GM03348 (cell line): ENCODE results near the gene ZFAND3.
"Not testable (repeated sequence)": the region's sequence is repeated elsewhere in the genome, so short reads cannot be mapped to it uniquely, and the experiment has no call there.

Experiments
- DNase-seq: peaks from one replicate; pipeline ENCODE4 v3.0.0; 2012; ENCODE audit warnings: low spot score

The ZFAND3 gene

DNA sequence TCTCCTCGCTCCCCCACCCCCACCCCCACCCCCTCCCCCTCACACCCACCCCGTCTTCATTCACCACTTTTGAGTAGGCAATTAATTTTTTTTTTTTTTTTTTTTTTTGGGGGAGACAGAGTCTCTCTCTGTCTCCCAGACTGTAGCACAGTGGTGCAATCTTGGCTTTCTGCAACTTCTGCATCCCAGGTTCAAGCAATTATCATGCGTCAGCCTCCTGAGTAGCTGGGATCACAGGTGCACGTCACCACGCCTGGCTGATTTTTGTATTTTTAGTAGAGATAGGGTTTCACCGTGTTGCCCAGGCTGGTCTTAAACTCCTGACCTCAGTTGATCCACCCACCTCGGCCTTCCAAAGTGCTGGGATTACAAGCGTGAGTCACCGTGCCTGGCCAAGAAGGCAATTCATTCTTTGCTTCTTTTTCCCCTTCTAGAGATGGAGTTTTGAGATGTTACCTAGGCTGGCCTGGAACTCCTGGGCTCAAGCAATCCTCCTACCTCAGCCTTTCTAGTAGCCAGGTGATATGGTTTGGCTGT is 230.4 kb downstream of the ZFAND3 start:
- DNase-seq, result not testable (repeated sequence)

GRCh38 chr6:38051819-38052434 is 232.4 kb downstream of the ZFAND3 start:
- no peak for DNase-seq

DNA sequence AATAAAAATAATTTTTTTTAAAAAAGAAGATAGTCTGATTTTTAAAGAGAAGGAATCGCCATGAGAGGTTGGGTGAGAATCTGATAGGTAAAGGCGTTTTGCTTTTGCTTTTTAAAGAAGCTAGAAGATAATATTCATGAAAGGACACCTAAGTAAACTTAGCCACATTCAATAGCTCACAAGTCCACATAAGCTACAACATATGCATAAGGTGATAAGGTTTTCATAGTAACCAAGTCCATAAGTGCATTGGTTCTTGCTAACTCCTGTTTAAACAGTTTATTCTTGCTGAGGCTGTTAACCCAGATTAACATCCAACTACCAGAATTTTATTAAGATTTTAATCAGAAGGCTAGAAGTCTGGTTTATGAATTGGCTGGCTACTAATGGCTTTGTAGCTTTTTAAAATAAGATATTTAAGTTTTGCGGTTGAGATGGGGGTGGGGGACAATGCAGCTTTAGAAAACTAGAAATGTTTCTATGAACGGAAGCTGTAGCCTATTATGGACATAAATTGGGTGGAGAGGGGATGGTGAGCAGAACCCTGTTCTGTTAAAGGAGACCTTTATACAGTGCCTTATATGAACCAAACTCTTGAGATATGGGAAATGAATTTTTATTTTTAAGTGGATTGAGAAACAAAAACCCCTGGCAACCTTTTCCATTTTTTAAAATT is 235.1 kb downstream of the ZFAND3 start:
- DNase-seq, result no peak

DNA sequence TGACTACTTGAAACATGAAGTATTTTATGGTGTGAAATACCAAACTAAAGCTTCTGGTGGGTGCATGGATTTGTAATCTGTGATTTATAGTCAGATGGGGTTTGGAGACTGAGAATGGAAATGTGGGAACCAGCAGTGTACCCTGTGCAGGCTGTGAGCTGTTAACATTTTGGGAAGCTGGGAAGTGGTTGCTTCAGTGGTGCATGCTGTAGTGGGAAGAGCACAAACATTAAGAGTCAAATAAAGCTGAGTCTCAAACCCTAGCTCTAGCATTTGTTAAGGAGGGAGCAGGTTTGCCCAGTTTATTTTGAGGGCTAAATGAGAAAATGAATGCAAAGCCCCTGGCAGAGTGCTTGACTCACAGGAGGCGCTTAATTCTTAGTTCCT is 235.7 kb downstream of the ZFAND3 start:
- DNase-seq, result no peak

DNA sequence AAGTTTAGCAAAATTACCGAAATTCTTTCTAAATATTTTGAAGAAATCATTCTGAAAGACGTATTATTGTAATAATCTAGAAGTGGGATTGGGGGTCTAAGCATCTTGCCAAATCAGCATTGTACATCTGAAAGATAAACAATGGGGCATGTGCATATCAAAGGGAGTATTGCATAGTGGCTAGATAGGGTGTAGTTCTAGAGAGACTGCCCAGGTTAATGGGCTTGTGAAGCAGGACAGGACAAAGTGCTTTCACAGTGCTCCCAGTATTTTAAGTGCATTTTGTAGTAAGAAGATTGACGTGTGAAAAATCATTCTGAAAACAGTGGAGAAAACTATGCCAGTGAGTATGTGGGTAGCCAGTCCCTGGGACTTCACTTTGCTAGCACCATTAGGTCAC is 236.8 kb downstream of the ZFAND3 start:
- no peak for DNase-seq

DNA sequence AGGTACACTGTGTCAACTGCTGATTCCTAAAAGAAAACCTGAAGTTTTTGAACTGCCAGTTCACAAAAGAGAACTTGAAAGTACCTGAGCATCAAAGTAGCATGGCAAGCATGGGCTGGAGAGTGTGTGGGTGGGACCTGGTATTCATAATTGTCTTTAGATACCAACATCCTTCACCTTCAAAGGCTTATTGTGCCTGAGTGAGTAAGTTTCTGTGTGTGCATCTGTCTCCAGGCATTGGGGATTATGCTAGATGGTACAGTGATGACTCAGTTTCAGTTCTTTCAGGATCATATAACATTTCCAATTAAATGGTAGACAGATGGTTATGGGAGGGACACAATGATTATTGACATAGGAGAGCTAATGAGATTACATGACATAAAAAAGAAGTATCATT is 238.5 kb downstream of the ZFAND3 start:
- DNase-seq, result peak; percentile 18

DNA sequence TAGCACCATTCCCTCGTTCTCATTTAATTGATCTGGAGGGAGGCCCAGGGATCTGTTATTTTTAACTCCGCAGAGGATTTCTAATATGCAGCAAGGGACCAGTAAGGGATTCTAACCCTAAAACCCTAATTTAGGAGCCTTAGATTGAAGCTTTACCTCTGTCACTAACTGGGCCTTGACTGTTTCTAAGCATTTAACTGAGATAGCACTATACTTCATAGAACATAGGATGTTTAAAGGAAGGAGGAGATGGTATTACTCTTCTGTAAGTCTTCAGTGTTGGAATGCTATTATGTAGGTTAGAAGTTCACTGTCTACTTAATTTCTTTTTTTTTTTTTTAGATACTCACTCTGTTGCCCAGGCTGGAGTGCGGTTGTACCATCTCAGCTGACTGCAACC is 242.5 kb downstream of the ZFAND3 start:
- no peak for DNase-seq

DNA sequence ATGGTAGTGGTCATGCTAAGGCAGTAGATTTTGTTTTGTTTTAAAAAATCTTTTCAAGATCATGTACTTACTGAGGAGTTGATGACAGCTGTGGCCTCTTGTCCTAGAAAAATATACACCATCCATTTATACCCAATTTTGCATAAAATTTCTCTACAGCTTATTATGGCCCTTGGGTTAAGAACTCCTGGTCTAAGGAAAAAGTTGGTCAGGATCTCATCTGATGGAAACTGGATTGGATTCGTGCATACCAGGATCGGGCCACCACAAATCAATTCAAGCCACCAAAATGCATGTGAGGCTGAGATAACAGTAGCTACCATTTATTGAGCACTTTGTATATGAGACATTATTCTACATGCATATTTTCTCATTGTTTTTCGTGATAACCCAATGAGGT is 244.4 kb downstream of the ZFAND3 start:
- no peak for DNase-seq

- peak; percentile 45 for DNase-seq
These were observed 244.9 kb downstream of the ZFAND3 start for GRCh38 chr6:38064431-38064830.

- DNase-seq, result no peak
These were observed 246.3 kb downstream of the ZFAND3 start for GRCh38 chr6:38065734-38066305.

DNA sequence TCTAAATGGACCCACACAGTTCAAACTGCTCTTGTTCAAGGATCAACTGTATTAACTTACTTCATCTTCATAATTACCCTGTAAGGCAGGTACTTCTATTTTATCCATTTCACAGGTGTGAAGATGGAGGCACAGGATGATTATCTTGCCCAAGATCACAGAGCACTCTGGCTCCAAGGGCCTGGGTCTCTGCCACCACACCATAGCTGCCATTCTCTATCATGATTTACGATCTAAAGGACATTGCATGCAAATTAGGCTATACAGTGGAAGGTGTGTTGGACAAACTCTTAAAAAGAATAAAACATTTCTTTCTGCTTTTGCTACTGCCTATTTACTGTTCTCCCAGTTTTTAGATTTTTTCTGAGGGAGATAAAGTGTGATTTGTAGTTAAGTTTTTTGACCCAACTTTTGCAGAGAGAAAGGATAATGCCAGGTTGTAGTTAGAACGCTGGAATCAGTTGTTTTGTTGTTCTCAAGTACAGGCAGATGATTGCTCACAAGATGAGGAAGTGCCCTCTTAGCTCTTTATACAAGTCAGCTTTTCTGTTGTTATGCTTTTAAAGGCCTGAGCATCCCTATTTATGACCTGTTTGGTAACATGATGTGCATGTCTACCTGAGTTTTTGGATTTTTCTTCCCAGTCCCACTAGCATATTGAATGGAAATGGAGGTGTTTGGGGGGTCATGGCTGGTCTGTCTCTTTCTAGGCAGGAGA is 247.9 kb downstream of the ZFAND3 start:
- DNase-seq, result no peak

DNA sequence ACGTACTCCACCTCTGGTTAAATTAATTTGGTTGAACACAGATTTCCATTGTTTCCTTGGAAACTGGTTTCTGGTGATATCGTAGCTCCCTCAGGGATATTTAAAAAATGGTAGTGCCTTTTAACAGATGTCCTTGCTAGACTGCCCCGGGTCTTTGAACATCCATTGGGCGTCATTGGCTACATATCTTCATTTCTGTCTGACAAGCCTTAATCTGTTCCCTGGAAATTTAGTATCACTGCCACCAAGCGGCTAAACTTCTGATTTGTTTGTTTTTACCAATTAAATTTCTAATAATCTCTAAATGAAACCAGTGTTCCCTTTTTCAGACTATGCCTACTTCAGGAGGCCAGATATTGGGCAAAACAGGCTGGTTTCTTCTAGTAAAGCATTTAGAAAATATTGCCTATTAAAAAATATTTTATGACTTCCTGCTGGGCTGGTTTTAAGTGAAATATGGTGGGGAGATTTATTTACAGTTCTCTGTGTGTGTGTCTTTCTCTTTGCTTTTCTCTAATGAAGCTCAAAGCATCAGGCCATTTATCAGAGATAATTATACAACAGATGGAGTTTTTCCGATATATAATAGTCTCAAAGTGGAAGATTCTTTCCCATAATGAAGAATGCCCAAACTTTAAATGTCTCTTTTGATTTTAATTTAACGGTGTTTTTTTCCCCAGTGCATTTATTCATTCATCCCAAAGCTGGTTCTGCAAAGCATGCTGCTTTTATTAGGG is 249.5 kb downstream of the ZFAND3 start:
- peak; percentile 25 for DNase-seq

- DNase-seq, result no peak
These were observed 258.0 kb downstream of the ZFAND3 start for GRCh38 chr6:38077488-38078030.

DNA sequence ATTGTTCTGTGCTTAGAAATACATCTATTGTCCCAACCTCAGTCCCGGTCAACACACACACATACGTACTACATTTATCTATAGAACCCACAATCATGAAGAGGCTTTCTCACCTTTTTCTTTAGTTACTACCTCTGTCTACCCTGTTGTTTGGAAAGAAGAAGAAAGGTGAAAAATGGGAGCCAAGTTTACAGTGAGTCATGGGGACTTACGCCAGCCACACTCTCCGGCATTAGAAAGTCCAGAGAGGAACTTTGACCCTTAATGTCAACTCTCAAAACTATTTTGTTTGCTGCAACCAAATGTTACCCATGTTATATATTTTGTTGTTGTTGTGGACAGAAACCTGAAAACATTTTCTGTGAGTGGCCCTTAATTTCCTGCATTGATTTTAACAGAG is 259.1 kb downstream of the ZFAND3 start:
- no peak for DNase-seq

- no peak for DNase-seq
These were observed 259.6 kb downstream of the ZFAND3 start for GRCh38 chr6:38079107-38079506.

GRCh38 chr6:38079537-38079936 is 260.0 kb downstream of the ZFAND3 start:
- DNase-seq, result no peak

- no peak for DNase-seq
These were observed 260.8 kb downstream of the ZFAND3 start for GRCh38 chr6:38080360-38080759.

DNA sequence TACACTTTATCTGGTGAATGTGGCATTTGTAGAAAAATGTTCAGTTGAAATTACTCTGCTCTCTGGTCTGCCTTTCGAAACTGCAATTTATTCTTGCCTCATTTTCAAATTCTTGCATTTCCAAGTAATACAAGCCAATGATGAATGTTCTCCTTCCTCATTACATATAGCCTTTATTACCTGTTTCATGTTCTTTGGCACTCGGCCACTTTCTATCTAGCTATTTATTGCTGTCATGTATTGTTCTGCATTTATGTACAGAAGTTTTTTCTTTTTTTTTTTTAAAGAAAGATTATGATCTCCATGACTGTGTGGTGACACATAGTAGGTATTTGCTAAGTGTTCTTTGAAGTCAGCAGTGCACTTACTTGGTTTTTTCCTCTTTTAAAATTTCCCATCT is 261.4 kb downstream of the ZFAND3 start:
- DNase-seq, result peak; percentile 6

DNA sequence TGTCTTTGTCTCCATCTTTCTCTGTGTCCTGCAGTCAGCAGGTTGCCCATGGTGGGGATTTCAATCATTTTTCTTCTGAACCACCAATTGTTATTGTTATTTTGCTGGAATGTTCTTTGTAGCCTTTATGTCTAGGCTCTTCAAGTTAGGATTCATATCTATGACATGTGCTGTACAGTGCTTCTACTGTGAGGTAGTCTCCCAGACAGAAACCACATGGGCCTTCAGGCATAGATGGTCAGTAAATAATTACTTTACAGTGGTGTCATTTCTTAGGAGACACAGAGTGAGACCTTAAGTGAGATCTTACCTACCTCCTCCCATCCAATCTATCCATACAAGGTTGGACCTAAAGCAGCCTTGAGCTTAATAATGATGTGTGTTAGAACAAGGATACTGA is 265.5 kb downstream of the ZFAND3 start:
- no peak for DNase-seq

- DNase-seq, result no peak
These were observed 266.8 kb downstream of the ZFAND3 start for GRCh38 chr6:38086346-38086745.

- DNase-seq, result no peak
These were observed 268.5 kb downstream of the ZFAND3 start for GRCh38 chr6:38088010-38088409.

DNA sequence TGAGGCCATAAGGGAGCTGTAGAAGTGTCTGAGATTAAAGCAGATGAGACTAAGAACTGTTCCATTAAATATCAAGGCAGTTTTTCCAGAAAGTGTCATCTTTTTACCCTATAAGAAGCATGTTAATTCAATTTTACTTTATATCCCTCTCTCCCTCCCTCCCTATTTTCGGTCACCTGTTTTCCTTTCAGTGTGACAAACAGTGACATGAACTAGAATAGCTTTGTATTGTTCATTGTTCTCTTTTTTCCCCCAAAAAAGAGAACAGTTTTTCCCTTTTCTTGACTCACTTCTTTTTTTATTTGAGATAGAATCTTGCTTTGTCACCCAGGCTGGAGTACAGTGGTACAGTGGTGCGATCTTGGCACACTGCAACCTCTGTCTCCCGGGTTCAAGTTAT is 269.3 kb downstream of the ZFAND3 start:
- no peak for DNase-seq
